SK-N-SH (cell line): ENCODE data around the gene ANGPTL1. TPM values are rescaled to one million over a fixed set of nuclear protein-coding genes. Genes with fewer than 3 reads are reported as not detected.

Experiments
- CTCF ChIA-PET: fragments of 300-600, 350-600 bp; formaldehyde crosslinking; extraction: SDS; loops from one replicate; lab custom pipeline; 2021; lab: Yijun Ruan, JAX
- POLR2A ChIA-PET: fragments of 350-600 bp; sonication (Branson Sonifier 250); formaldehyde crosslinking; extraction: SDS; loops from one replicate; lab custom pipeline; 2020; ENCODE audit warnings: antibody characterized with exemption, inconsistent platforms; lab: Yijun Ruan, JAX
- DNase-seq: peaks from one replicate; pipeline ENCODE4 v3.0.0; 2012
- H2AFZ ChIP-seq: fragments of 200-600 bp; sonication (generic); 2 replicates; pipeline ENCODE4 v1.8.1; 2016; ENCODE audit warnings: antibody characterized with exemption, mild to moderate bottlenecking, low read depth
- H3F3A ChIP-seq: fragments of 200-600 bp; sonication (generic); replicated peaks from 2 replicates; pipeline ENCODE3; 2016; ENCODE audit warnings: antibody characterized with exemption, mild to moderate bottlenecking; ENCODE audit not compliant: insufficient read depth
- H3K27ac ChIP-seq, 2 experiments: fragments of 200-500 bp in 1 of 2; fragments of 200-600 bp in 1 of 2; sonication (Bioruptor generic) in 1 of 2; sonication (generic), shearing (Covaris generic) in 1 of 2; 2 replicates each; pipeline versions ENCODE4 v1.5.1 to v1.6.1; 2014 to 2016; ENCODE audit warnings: low read depth in 2 of 2, inconsistent platforms in 1 of 2, low read length in 1 of 2, mild to moderate bottlenecking in 1 of 2, mixed read lengths in 1 of 2
- H3K27me3 ChIP-seq: fragments of 200-600 bp; sonication (generic), shearing (Covaris generic); 2 replicates; pipeline ENCODE4 v1.6.1; 2016; ENCODE audit warnings: mixed run types; ENCODE audit not compliant: insufficient read depth
- H3K36me3 ChIP-seq, 2 experiments: fragments of 200-500 bp in 1 of 2; fragments of 200-600 bp in 1 of 2; sonication (Bioruptor generic) in 1 of 2; sonication (generic) in 1 of 2; replicated peaks in 1 of 2; 2 replicates each; pipeline versions ENCODE3 to v1.5.1; 2014 to 2016; ENCODE audit warnings: low read length in 1 of 2, mild to moderate bottlenecking in 1 of 2; ENCODE audit not compliant: insufficient read depth in 2 of 2, control insufficient read depth in 1 of 2
- H3K4me1 ChIP-seq, 2 experiments: fragments of 200-500 bp in 1 of 2; fragments of 200-600 bp in 1 of 2; sonication (Bioruptor generic) in 1 of 2; sonication (generic), shearing (Covaris generic) in 1 of 2; 2 replicates each; pipeline versions ENCODE4 v1.5.1 to v1.6.1; 2014 to 2016; ENCODE audit warnings: low read depth in 1 of 2, low read length in 1 of 2, mixed run types in 1 of 2; ENCODE audit not compliant: insufficient read depth in 2 of 2, control insufficient read depth in 1 of 2
- H3K4me2 ChIP-seq: fragments of 200-600 bp; sonication (generic), shearing (Covaris generic); 2 replicates; pipeline ENCODE4 v1.6.1; 2017; ENCODE audit warnings: mixed run types
- H3K4me3 ChIP-seq, 2 experiments: fragments of 200-500 bp in 1 of 2; fragments of 200-600 bp in 1 of 2; sonication (Bioruptor generic) in 1 of 2; sonication (generic), shearing (Covaris generic) in 1 of 2; 2 replicates each; pipeline versions ENCODE4 v1.5.1 to v1.8.1; 2014 to 2016; ENCODE audit warnings: low read depth in 2 of 2, inconsistent platforms in 1 of 2, low read length in 1 of 2, mild to moderate bottlenecking in 1 of 2, mixed read lengths in 1 of 2, moderate library complexity in 1 of 2
- H3K79me2 ChIP-seq: fragments of 200-600 bp; sonication (generic); 2 replicates; pipeline ENCODE4 v1.8.1; 2017; ENCODE audit warnings: mild to moderate bottlenecking; ENCODE audit not compliant: insufficient read depth
- H3K9ac ChIP-seq: fragments of 200-600 bp; sonication (generic); 2 replicates; pipeline ENCODE4 v1.6.1; 2017; ENCODE audit warnings: mixed run types
- H3K9me2 ChIP-seq: fragments of 200-600 bp; sonication (generic); 2 replicates; pipeline ENCODE4 v1.6.1; 2017; ENCODE audit warnings: mixed run types
- H3K9me3 ChIP-seq: fragments of 200-600 bp; sonication (generic); 2 replicates; pipeline ENCODE4 v1.6.1; 2017; ENCODE audit warnings: mixed run types, mild to moderate bottlenecking, moderate library complexity
- H4K20me1 ChIP-seq: fragments of 200-600 bp; sonication (generic); 2 replicates; pipeline ENCODE4 v1.6.1; 2017; ENCODE audit warnings: mild to moderate bottlenecking, mixed run types; ENCODE audit not compliant: insufficient read depth
- ELF1 ChIP-seq: IDR thresholded peaks from 2 replicates; pipeline ENCODE4 v1.4.0; 2012
- FOSL2 ChIP-seq: IDR thresholded peaks from 2 replicates; pipeline ENCODE4 v1.4.0; 2012; ENCODE audit warnings: low read depth, mild to moderate bottlenecking, moderate library complexity, borderline replicate concordance
- FOXJ3 ChIP-seq: sonication (generic); formaldehyde crosslinking; IDR thresholded peaks from 2 replicates; pipeline ENCODE4 v1.5.1; 2020; ENCODE audit warnings: mild to moderate bottlenecking, missing genetic modification reagents
- FOXM1 ChIP-seq: IDR thresholded peaks from 2 replicates; pipeline ENCODE4 v1.4.0; 2012; ENCODE audit warnings: low read depth, mild to moderate bottlenecking
- JUND ChIP-seq: IDR thresholded peaks from 2 replicates; pipeline ENCODE4 v1.4.0; 2012
- MEF2A ChIP-seq: IDR thresholded peaks from 2 replicates; pipeline ENCODE4 v1.4.0; 2012; ENCODE audit warnings: low read depth, borderline replicate concordance
- NRF1 ChIP-seq: IDR thresholded peaks from 2 replicates; pipeline ENCODE4 v1.6.1; 2012; ENCODE audit warnings: low read depth, mild to moderate bottlenecking, low read length
- RAD21 ChIP-seq: IDR thresholded peaks from 2 replicates; pipeline ENCODE4 v1.6.1; 2012; ENCODE audit warnings: mild to moderate bottlenecking, low read length
- RCOR1 ChIP-seq: fragments of 150-350 bp; IDR thresholded peaks from 2 replicates; pipeline ENCODE4 v1.6.1; 2017; ENCODE audit warnings: antibody characterized with exemption, low read length
- RFX5 ChIP-seq: IDR thresholded peaks from 2 replicates; pipeline ENCODE4 v1.6.1; 2012; ENCODE audit warnings: mild to moderate bottlenecking, improper control_type of control experiment, low read length
- RXRA ChIP-seq: IDR thresholded peaks from 2 replicates; pipeline ENCODE4 v1.4.0; 2012; ENCODE audit warnings: low read depth, mild to moderate bottlenecking, borderline replicate concordance
- SMC3 ChIP-seq: IDR thresholded peaks from 2 replicates; pipeline ENCODE4 v1.6.1; 2012; ENCODE audit warnings: low read depth, low read length, improper control_type of control experiment
- TAF1 ChIP-seq: IDR thresholded peaks from 2 replicates; pipeline ENCODE4 v1.6.1; 2012; ENCODE audit warnings: low read depth, mild to moderate bottlenecking, low read length, moderate library complexity, borderline replicate concordance
- TCF12 ChIP-seq: IDR thresholded peaks from 2 replicates; pipeline ENCODE4 v1.4.0; 2012
- YY1 ChIP-seq: IDR thresholded peaks from 2 replicates; pipeline ENCODE4 v1.4.0; 2012; ENCODE audit warnings: low read depth, mild to moderate bottlenecking
- WGBS: methylation state at CpG from one replicate; pipeline ENCODE4 v1.1.6; 2017; ENCODE audit warnings: low lambda C conversion rate; 5-methylcytosine and 5-hydroxymethylcytosine counted together
- polyA plus RNA-seq, 3 experiments: library from polyadenylated mRNA; depleted of rRNA; stranded (reverse); fragments of >200 nt; gene quantifications; 2 replicates each; pipeline ENCODE4 v1.2.3, GENCODE V29; 2012
- TF ChIP-seq, protein P1 (sequence below): fragments of 150-350 bp; IDR thresholded peaks from 2 replicates; pipeline ENCODE4 v1.6.1; 2017; ENCODE audit warnings: antibody characterized with exemption, low read length, low read depth, borderline replicate concordance
- TF ChIP-seq, protein P2 (sequence below): fragments of 150-350 bp; IDR thresholded peaks from 2 replicates; pipeline ENCODE4 v1.6.1; 2016; ENCODE audit warnings: mild to moderate bottlenecking, low read depth, low read length
- TF ChIP-seq, protein P3 (sequence below): IDR thresholded peaks from 2 replicates; pipeline ENCODE4 v1.4.0; 2012; ENCODE audit warnings: low read depth
- TF ChIP-seq, protein P4 (sequence below): IDR thresholded peaks from 2 replicates; pipeline ENCODE4 v1.4.0; 2012; ENCODE audit warnings: low read depth, borderline replicate concordance
- TF ChIP-seq, protein P5 (sequence below): IDR thresholded peaks from 2 replicates; pipeline ENCODE4 v1.4.0; 2012; ENCODE audit warnings: low read depth, borderline replicate concordance

The ANGPTL1 gene
- polyA plus RNA-seq, 1 of the 3 experiments (the other 2 are of a cell fraction): not detected

DNA sequence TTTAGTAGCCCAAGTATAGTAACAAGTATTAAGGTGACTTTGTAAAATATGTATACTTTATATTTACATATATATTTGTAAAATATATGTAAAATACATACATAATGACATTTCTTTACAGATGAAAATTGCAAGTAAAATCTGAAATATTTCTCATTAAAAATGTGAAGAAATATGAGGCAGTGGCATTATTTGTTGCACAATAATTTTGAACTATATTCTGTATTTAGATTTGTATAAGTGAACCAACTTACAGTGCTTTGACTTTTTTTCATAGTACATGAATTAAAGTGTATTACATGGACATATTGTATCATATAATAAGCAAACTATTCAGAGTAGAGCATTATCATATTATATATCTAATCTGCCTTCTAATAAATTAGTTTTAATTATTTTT, 60.3 kb downstream of the ANGPTL1 start (continued):
- TF ChIP-seq, protein P1, sequence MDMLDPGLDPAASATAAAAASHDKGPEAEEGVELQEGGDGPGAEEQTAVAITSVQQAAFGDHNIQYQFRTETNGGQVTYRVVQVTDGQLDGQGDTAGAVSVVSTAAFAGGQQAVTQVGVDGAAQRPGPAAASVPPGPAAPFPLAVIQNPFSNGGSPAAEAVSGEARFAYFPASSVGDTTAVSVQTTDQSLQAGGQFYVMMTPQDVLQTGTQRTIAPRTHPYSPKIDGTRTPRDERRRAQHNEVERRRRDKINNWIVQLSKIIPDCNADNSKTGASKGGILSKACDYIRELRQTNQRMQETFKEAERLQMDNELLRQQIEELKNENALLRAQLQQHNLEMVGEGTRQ: no peak
- TF ChIP-seq RCOR1: no peak
- TF ChIP-seq ELF1: no peak

DNA sequence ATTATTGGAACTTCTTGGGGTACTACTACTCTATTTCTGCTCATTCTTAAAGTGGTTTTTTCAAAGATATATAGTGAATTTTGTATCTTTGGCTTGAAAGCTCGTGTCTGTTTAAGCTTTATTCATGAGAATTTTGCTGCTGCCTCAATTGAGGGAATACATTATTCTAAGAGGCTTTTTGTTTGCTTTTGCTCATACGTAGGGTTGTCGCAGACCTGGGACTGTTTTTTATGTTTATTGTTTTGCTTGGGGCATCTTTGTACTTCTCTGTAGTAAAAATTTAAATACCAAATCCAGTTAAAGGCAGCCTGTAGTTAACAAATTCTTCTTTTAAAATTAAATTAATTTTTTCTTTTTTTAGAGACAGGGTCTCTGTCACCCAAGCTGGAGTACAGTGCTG, 62.3 kb downstream of the ANGPTL1 start:
- no peaks in the 10 kb centered on the region for H3K79me2 ChIP-seq
- WGBS: 89% methylated on average over 3 of the region's 3 CpGs
- ChIA-PET POLR2A (no interaction called here), CTCF (no interaction called here)
- H2AFZ ChIP-seq: no peak overlapping the region
- no peaks in the 10 kb centered on the region for H3K9me3 ChIP-seq
- no peaks in the 10 kb centered on the region; a peak in 1 of 4 replicates for H3K4me1 ChIP-seq
- H3K4me2 ChIP-seq: no peak overlapping the region
- H3K9ac ChIP-seq: no peak overlapping the region
- H3K27ac ChIP-seq: no peak overlapping the region
- no peak for TF ChIP-seq TCF12
- TF ChIP-seq RFX5: no peak
- TF ChIP-seq NRF1: no peak
- no peak for TF ChIP-seq MEF2A
- TF ChIP-seq SMC3: no peak
- TF ChIP-seq YY1: no peak
- TF ChIP-seq RCOR1: no peak
- no peak for TF ChIP-seq FOXJ3 (CRISPR knock-in tag)
- TF ChIP-seq, protein P2, sequence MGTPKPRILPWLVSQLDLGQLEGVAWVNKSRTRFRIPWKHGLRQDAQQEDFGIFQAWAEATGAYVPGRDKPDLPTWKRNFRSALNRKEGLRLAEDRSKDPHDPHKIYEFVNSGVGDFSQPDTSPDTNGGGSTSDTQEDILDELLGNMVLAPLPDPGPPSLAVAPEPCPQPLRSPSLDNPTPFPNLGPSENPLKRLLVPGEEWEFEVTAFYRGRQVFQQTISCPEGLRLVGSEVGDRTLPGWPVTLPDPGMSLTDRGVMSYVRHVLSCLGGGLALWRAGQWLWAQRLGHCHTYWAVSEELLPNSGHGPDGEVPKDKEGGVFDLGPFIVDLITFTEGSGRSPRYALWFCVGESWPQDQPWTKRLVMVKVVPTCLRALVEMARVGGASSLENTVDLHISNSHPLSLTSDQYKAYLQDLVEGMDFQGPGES: no peak
- no peak for TF ChIP-seq RAD21
- TF ChIP-seq FOXM1: no peak
- TF ChIP-seq, protein P3, sequence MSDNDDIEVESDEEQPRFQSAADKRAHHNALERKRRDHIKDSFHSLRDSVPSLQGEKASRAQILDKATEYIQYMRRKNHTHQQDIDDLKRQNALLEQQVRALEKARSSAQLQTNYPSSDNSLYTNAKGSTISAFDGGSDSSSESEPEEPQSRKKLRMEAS: no peak
- TF ChIP-seq RXRA: no peak
- TF ChIP-seq JUND: no peak
- TF ChIP-seq, protein P4, sequence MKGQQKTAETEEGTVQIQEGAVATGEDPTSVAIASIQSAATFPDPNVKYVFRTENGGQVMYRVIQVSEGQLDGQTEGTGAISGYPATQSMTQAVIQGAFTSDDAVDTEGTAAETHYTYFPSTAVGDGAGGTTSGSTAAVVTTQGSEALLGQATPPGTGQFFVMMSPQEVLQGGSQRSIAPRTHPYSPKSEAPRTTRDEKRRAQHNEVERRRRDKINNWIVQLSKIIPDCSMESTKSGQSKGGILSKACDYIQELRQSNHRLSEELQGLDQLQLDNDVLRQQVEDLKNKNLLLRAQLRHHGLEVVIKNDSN: no peak
- no peak for TF ChIP-seq TAF1
- TF ChIP-seq, protein P5, sequence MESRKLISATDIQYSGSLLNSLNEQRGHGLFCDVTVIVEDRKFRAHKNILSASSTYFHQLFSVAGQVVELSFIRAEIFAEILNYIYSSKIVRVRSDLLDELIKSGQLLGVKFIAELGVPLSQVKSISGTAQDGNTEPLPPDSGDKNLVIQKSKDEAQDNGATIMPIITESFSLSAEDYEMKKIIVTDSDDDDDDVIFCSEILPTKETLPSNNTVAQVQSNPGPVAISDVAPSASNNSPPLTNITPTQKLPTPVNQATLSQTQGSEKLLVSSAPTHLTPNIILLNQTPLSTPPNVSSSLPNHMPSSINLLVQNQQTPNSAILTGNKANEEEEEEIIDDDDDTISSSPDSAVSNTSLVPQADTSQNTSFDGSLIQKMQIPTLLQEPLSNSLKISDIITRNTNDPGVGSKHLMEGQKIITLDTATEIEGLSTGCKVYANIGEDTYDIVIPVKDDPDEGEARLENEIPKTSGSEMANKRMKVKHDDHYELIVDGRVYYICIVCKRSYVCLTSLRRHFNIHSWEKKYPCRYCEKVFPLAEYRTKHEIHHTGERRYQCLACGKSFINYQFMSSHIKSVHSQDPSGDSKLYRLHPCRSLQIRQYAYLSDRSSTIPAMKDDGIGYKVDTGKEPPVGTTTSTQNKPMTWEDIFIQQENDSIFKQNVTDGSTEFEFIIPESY: no peak
- no peak for TF ChIP-seq FOSL2
- no peak overlapping the region for H3K4me3 ChIP-seq
- H3F3A ChIP-seq: peaks cover under 1% of the 10 kb centered on the region
- peaks cover 5 to 8% of the 10 kb centered on the region in 2 experiments for H3K36me3 ChIP-seq
- no peak for DNase-seq
- H4K20me1 ChIP-seq: no peaks in the 10 kb centered on the region
- H3K27me3 ChIP-seq: no peaks in the 10 kb centered on the region
- H3K9me2 ChIP-seq: no peaks in the 10 kb centered on the region
